ENCODE results near the gene IL1RL1.

- TF ChIP-seq, protein P1, sequence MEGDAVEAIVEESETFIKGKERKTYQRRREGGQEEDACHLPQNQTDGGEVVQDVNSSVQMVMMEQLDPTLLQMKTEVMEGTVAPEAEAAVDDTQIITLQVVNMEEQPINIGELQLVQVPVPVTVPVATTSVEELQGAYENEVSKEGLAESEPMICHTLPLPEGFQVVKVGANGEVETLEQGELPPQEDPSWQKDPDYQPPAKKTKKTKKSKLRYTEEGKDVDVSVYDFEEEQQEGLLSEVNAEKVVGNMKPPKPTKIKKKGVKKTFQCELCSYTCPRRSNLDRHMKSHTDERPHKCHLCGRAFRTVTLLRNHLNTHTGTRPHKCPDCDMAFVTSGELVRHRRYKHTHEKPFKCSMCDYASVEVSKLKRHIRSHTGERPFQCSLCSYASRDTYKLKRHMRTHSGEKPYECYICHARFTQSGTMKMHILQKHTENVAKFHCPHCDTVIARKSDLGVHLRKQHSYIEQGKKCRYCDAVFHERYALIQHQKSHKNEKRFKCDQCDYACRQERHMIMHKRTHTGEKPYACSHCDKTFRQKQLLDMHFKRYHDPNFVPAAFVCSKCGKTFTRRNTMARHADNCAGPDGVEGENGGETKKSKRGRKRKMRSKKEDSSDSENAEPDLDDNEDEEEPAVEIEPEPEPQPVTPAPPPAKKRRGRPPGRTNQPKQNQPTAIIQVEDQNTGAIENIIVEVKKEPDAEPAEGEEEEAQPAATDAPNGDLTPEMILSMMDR (IDR thresholded peaks at IDR 0.05), result no peak
- TF ChIP-seq, protein P2, sequence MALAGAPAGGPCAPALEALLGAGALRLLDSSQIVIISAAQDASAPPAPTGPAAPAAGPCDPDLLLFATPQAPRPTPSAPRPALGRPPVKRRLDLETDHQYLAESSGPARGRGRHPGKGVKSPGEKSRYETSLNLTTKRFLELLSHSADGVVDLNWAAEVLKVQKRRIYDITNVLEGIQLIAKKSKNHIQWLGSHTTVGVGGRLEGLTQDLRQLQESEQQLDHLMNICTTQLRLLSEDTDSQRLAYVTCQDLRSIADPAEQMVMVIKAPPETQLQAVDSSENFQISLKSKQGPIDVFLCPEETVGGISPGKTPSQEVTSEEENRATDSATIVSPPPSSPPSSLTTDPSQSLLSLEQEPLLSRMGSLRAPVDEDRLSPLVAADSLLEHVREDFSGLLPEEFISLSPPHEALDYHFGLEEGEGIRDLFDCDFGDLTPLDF (CRISPR knock-in tag; IDR thresholded peaks at IDR 0.05), result no peak
- no peak for TF ChIP-seq ZNF219 (CRISPR knock-in tag; IDR thresholded peaks at IDR 0.05; ENCODE audit: borderline replicate concordance)
- TF ChIP-seq ELF4 (CRISPR knock-in tag; IDR thresholded peaks at IDR 0.05; ENCODE audit: low read depth), result no peak
Measured at GRCh38 chr2:102346381-102347130, 35.2 kb downstream of the IL1RL1 start.

Data from WTC11 (cell line).